ENCODE data around the gene ADAMTS9.

Gene ADAMTS9

DNA sequence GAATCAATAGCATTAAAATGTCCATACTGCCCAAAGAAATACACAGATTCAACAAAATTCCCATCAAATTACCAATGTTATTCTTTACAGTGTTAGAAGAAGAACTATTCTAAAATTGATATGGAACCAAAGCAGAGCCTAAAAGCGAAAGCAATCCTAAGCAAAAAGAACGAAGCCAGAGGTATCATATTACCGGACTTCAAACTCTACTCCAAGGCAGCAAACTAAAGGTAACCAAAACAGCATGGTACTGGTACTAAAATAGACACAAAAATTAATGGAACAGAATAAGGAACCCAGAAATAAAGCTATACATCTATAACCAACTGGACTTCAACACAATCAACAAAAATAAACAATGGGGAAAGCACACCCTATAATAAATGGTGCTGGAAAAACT lies 167.5 kb downstream of the ADAMTS9 start:
- no peak for DNase-seq

DNA sequence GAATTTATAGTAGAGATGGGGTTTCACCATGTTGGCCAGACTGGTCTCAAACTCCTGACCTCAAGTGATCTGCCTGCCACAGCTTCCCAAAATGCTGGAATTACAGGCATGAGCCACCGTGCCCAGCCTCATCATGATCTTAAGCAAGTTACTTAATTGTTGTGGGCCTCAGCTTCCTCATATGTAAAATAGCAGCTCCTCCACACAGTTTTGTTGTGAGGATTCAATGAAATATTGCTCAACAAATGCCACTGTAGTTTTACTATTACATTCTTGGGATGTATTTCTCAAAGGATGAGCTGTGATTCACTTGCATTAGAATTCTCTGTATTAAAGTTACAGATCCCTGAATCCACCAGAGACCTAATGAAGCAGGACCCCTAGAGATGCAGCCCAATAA lies 168.8 kb downstream of the ADAMTS9 start:
- no peak for DNase-seq

DNA sequence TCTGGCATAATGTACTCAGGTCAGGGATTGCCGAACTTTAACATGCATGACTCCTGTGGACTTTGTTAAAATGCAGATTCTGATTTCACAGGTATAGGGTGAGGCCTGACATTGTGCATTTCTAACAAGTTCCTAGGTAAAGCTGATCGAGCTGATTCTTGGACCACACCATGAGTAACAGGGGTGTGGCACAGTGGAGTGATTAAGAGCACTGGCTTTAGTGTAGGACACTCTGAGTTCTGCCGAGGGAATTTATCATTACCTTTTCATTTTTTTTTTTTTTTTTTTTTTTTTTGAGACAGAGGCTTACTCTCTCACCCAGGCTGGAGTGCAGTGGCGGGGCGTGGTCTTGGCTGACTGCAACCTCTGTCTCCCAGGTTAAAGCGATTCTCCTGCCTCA lies 169.3 kb downstream of the ADAMTS9 start:
- DNase-seq, result no peak

DNA sequence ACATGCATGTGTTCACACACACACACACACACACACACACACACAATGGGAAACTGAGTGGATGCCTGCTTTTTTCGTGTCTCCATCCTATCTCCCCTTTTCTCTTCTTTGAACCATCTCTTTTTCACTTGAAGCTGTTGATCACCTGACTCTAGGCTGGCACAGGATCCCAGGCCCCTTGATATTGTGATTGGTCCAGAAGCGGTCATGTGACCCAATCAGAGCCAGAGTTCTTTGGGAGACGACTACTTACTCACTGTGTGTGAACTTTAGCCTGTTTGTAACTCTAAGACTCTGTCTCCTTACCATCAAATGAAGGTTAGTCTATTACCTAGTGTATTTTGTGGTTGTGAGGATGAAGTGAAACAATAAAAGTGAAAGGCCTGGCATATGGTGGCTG lies 172.9 kb downstream of the ADAMTS9 start:
- DNase-seq, result no peak

DNA sequence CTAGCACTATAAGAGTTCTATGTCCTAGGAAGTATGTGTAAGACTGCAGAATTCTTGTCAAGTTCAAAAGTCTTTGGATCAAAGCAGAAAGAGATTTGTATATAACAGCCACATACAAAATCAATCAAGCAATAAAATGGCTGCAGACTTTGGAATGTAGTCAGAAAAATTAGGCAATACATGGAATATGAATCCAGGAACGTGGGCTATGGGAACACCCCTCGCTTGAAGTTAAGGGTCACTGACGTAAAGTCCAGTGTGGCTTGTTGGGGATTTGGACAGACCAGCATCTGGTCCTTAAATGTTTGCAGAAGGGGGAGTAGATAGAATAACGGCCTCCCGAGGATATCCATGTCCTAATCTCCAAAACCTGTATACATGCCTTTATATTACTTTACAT lies 178.6 kb downstream of the ADAMTS9 start:
- DNase-seq, result no peak

DNA sequence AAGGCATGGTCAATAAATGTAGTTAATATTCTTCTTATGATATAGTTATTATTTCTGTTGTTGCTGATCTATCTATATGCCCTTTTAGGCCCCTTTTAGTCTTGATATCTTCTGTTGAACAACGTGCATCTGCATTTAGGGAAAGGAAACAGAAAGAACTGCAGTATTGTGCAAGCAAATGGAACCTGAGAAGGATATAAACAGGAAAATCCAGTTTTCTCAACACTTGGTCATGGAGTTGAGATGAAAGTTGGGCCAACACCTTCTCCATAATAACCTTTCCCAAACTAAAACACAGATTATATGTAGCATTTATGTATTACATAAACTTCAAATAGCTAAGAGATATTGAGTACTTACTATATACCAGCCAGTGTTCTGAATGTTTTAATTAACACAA lies 179.7 kb downstream of the ADAMTS9 start:
- DNase-seq, result no peak

DNA sequence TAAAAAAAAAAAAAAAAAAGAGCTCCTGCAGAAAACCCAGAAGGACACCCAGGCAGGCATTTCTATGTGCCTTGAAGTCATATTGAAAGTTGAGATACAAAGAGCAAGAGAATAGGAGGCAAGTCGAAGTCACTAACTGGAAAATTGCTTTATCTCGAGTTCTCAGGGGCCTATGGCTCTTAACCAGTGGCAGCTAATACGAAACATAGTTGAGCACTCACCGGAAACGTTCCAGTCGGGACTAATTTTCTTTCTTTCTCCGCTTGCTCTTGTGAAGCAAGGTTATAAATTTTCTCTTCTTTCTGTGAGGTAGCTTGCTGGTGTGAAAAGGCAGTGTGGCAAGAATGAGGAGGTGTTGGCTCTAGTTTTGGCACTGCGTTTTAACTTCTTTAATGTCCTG lies 181.5 kb downstream of the ADAMTS9 start:
- DNase-seq, result no peak

DNA sequence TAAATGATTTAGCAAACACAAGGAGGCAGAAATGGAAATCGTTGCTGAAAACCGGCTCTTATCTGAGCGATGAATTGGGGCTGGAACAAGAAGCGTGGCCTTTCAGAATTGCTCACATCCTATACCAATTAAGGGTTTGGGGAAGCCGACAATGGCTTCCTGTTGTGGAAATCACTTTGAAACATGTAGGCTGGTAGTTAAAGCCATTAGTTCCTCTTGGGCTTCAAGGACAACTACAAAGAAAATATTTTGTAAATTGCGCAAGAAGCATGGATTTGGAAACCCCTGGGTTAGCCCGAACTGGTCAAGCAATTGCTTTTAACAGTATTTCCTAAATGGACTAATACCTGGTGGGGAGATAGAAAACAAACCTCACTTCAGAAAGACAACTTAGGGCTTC lies 182.4 kb downstream of the ADAMTS9 start:
- no peak for DNase-seq

DNA sequence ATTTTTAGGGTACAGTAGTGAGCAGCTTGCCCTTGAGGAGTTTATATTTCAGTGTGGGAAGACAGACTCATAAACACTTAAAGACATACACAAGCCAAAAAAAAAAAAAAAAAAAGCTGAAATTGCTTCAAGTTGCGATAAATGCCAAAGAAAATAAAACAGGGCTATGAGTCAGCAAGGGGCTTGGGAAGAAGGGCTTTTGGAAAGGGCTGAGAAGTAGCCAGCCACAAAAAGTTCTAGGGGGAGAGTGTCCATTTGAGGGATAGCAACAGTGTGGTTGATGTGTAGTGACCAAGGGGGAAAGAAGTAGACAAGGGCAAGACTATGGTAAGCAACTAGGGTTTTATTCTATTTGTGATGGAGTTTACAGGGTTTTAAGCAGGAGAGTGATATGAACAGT lies 185.5 kb downstream of the ADAMTS9 start:
- no peak for DNase-seq

DNA sequence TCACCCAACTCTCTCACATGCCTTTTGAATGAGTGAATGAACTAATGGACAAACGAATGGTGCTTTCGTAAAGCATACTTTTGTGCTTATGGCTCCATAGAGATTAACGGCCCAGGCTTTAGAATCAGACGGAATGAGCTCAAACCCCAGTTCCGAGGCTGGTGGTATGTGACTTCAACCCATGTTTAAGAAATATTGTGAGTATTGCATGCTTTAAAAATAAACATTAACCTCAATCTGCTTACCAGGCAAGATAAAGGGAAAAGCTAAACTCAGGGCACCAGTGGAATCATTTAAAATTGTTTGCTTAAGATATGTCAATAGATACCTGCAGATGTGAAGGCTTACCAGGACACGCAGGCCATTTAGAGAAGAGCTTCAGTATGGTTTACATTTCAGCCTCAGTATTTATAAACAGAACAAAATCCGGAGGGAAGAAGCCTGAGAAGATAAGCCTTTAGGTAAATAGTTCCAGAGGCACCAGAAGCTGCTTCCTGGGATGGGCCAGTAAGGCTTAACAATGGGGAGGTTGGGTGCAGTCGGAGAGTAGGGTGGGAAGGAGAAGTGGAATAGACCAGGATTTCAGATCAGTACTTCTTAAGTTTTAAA lies 186.4 kb downstream of the ADAMTS9 start:
- no peak for DNase-seq

DNA sequence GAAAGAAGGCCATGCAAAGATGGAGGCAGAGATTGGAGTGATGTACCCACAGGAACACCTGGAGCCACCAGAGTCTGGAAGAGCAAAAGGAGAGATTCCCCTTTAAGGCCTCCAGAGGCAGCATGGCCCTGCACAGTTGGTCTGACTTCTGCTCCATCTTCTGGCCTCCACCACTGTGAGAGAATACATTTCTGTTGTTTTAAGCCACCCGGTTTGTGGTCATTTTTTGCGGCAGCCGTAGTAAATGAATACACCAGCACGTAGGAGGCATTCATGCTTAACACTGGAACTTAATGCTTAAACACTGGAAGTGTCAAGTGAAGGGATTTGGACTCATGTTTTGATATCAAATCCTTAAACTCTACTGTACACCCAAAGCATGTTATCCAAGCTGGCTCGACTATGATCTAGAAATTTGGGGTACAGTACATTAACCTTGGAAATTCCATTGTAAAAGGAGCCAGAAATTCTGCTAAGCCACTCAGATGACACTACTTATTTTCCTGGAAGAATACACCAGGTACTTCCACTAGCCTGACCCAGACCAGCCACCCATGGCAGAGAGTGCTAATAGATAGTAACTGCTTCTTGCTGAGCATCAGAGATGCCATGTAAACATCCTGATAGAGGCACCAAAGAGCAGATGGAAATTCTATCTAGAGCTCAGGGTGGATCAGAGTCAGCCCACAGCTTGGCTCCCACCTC lies 190.9 kb downstream of the ADAMTS9 start:
- DNase-seq, result no peak

DNA sequence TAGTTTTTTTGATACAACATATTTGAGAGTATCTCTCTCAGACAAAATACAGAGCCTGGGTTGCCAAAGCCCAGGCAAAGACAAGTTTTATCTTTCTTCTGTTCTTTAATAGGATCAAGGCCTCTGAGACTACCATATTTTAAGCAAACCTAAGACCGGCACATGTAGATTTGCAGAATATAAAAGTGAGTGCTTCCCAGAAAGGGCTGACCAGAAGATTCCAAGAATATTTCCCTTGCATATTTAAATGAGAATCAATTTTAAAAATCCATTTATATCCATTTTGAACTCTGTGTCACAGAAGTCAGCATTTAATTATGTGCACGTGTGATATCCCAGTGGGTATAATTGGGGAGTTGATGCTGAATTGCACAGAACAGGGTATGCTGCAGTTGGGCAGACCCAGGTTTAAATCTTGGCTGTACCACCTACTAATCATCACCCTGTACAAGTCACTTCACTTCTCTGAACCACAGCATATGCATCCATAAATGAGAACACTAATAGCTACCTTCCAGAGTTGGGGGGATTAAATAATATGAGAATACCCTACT lies 191.9 kb downstream of the ADAMTS9 start:
- DNase-seq, result no peak

DNA sequence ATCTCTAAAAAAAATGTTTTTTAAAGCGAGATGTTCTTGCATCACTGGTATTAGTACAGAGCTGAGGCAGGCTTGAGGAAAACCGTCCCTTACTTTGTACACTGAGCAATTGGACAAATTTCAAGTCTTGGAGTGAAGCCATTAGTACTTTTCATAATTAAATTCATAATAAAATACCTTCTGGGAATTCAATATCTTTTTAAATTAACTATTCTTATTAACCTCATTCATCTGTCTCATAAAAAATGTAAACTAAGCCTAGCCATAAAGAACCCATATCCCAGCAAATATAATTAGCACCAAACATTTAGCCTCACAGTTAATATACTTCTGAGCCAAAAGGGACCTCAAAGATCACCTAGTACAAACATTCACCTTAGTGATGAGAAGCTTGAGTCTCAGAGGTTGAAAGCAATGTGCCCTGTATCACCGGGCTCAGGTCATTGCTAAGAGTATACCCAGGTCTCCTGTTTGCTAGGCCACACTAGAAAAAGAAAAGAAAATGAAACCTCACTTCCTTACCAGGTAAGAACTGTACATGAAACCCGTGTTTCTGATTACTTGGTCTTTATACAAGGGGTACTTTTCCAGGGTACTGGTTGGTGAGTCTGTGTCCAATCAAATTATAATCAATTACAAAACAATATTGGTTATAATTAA lies 192.5 kb downstream of the ADAMTS9 start:
- no peak for DNase-seq

DNA sequence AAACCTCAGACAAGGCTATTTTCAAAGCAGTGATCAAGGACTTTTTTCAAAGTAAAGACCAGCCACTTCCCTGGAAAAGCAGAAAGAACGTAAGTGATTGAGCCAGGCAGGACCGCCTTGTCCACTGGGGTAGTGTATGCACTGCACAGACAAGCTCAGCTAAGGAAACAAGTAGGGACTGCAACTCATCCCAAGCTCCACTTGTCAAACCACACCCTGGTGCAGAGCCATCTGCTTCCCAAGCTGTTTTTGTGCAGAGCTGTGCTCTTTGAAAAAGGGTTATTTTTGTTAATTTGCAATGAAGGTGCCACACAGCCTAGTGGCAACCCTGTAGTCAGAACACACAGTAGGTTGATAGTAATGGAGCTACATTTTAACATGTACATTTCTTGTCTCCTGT lies 193.3 kb downstream of the ADAMTS9 start:
- DNase-seq, result no peak

DNA sequence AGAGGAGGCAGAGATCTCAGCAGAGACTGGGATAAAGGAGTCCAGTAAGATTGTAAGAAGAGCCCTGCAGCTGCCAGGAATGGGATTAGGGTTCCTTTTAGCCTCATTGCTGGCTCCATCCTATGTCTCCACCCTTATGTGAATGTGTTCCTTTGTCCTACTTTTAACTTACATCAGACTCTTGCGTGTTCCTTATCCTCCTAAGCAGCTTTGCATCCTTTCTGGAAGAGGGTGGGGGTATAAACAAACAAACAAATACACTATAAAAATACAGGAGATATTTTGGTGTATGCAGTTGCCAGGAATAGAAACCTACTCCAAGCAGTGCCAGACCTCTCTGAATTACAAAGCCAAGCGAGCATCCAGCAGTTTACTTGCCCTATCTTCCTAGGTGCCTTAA lies 194.7 kb downstream of the ADAMTS9 start:
- DNase-seq, result no peak

DNA sequence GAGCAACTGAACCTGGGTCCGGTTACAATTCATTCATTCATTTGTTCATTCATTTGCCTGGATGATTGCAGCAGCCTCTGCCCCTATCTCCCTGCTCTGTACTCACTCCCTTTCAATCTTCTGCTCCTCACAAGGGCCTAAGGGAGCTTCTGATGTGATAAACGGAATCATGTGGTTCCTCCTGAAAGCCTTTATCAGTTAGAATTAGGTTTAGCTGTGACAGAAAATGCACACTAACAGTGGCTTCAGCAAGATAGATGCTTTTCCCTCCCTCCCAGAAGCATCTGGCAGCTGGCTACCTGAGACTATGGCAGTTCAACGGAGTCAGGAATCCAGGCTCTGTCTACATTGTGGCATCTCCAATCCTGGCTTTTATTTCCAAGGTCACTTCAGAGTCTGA lies 196.0 kb downstream of the ADAMTS9 start:
- DNase-seq, result no peak

DNA sequence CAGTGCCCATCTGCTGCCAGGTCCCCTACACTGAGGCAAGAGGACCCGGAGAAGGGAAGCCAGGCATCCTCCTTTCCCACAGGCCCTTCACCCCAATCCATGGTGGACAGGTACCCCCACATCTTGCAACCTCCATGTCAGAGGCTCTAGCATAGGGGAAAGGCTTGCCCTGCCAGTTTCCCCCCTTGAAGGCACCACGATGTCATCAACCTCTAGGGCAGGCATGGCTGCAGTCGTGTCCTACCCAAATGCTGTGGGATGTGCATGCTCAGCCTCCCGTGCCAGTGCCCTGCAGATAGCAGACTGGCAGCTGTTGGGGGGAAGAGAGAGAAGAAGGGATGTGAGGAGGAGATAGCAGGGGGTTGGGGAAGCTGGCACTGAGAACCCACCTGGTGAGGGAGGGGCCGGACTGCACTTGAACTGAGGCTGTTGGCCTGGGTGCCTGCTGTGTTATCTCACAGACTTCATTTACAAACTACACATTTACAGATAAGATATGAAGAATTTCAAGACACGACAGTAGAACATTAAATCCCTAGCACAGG lies 197.5 kb downstream of the ADAMTS9 start:
- DNase-seq, result no peak

DNA sequence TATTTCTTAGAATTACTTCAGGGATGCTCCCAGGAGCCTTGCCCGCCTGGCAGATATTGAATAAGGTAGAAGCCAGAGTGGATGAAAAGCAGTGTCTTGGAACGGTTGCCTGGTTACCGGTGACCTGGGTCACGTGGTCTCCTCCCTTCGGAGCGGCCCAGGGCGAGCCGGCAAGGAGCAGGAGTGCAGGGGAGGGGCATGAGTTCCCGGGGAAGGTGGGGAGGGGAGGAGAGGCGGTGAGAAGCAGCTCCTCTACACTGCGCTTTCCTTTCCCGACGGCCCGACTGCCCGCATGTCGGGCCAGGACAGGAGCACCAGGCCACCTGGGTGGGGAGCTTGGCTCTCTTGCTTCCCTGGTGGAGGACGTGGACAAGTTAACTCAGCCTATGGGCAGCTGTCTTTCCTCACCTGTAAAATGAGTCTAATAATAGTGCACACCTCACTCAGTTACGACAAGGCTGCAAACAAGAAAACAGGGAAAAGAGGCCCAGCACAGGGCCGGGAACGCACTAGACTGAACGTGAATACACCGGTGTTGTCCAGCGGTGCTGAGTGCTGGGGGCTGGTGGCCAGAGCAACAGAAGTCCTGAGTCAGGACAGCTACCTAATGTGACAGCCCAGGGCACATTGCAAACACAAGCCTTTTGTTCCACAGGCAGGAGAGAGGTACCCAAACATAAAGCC lies 198.3 kb downstream of the ADAMTS9 start:
- DNase-seq, result no peak

DNA sequence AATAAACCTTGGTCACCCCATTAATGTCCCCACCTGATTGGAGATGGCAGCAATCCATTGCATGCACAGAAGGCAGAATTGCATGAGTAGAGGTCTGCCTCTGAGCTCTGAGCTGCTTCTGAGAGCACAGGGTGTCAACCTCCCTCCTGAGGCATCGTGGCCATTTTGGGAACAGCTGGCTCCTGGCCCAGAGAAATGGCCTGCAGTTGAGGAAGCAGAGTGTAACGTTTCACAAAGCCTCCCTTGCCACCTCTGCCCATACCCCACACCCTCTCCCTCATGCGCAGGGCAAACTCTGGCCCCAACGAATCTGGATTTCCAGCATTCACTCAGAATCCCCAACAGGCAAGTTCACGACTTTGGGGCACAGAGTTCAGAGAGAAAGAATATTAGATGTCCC lies 198.9 kb downstream of the ADAMTS9 start:
- DNase-seq, result no peak

DNA sequence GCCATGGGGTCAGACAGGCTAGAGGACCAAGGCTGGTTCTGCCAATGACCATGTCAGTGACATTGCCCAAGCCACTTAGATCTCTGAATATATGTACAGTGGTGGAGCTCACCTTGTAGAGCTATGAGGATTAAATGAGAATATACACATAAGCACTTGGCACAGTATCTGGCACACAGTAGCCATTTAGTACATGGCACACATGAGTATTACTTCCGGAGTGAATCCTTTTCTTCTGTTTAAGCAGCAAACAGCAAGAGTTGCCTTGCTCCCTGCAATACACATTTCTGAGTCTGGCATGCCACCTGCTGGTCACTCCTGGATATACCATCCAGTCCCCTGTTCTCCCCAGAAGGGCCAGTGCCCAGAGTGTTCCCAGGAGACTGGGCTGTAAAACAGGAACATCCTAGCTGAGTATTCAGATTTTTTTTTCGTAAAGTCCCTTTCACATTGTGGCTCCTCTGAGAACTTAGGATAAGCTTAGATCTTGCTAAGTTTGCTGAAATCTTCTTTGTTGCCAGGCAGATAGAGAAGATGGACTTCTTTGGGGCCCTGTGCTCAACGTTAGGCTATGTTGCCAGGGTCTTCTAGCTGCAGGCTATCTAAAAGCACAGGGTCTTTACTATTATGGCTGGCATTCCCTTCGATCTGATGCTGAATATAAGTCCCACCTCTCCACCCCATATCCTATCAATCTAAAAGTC lies 203.4 kb downstream of the ADAMTS9 start:
- DNase-seq, result peak; percentile 50

DNA sequence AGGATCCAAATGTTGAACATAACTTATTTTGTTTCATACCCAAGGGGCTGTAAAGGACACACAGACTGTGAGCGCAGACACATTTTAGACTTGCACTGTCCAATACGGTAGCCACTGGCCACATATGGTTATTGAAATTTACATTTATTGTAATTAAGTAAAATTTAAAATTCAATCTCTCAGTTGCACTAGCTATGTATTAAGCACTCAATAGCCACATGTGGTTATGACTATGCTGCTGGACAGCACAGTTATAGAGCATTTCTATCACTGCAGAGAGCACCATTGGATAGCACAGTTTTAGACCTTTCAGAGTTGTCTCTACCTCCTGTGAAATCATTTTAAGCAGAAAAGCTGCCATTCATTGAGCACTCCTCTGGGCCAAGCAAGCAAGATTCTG lies 204.3 kb downstream of the ADAMTS9 start:
- DNase-seq, result no peak

DNA sequence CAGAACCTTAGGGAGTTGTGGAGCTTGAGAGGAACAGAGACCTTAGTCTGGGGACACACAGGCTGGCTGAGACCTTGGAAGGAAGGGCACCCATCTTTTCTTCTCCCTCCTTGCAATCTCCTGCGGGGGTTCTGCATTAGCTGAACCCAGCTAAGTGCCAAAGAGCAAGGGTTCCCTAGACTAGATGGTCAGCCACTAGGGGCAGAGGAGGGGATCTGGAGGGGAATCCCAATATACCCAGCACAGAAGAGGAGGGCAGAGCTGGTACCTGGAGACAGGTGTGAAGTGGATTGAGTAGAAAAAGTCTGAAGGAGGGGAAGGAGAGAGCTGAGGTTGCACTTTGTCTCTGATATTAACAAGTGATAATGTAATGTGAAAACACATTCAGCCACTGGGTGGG lies 212.8 kb downstream of the ADAMTS9 start:
- DNase-seq, result no peak

DNA sequence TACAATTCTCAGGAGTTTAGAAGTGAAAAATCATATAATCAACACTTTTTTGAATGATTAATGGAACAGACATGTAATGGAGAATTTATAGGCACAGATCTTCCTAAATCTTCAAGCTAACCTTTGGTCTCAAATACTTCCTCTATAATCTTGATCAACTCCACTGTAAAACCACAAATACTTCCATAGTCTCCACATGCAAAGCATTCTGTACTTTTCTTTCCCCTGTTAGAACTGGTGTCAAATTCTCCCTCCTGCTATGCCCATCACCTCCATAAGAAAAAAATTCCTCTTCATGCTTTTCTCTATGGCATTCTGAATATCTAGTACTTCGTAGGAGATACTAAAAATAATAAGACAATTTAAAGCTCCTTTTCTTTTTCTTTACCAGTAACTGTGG lies 214.3 kb downstream of the ADAMTS9 start:
- DNase-seq, result no peak
